Smooth muscle cell (in vitro differentiated cells): ENCODE measurements around the gene RHPN2. TPM values are rescaled to one million over a fixed set of nuclear protein-coding genes. Genes with fewer than 3 reads are reported as not detected.
"Not testable (repeated sequence)": the region's sequence is repeated elsewhere in the genome, so short reads cannot be mapped to it uniquely, and the experiment has no call there.

Experiments used
- DNase-seq: peaks from one replicate; lab custom pipeline; 2025; ENCODE audit not compliant: unreplicated experiment; lab: John Stamatoyannopoulos, UW
- H2AFZ ChIP-seq: fragments of 200-600 bp; sonication (generic); 2 replicates; pipeline ENCODE4 v1.6.0; 2016; ENCODE audit warnings: antibody characterized with exemption, low read depth, mild to moderate bottlenecking
- H3F3A ChIP-seq: fragments of 200-600 bp; sonication (generic); 2 replicates; pipeline ENCODE4 v1.6.0; 2017; ENCODE audit warnings: antibody characterized with exemption, low read depth
- H3K27ac ChIP-seq: fragments of 200-600 bp; sonication (generic); 2 replicates; pipeline ENCODE4 v1.5.1; 2016; ENCODE audit warnings: low read depth, mild to moderate bottlenecking
- H3K27me3 ChIP-seq: fragments of 200-600 bp; sonication (generic); 2 replicates; pipeline ENCODE4 v1.6.1; 2016; ENCODE audit warnings: low read depth, mild to moderate bottlenecking
- H3K36me3 ChIP-seq: fragments of 200-600 bp; sonication (generic); 2 replicates; pipeline ENCODE4 v1.5.1; 2016; ENCODE audit warnings: low read depth
- H3K4me1 ChIP-seq: fragments of 200-600 bp; sonication (generic); 2 replicates; pipeline ENCODE4 v1.5.1; 2016; ENCODE audit warnings: low read depth
- H3K4me2 ChIP-seq: fragments of 200-600 bp; sonication (generic); 2 replicates; pipeline ENCODE4 v1.6.0; 2016; ENCODE audit warnings: mild to moderate bottlenecking
- H3K4me3 ChIP-seq: fragments of 200-600 bp; sonication (generic); 2 replicates; pipeline ENCODE4 v1.5.1; 2016; ENCODE audit warnings: mild to moderate bottlenecking
- H3K79me2 ChIP-seq: fragments of 200-600 bp; sonication (generic); 2 replicates; pipeline ENCODE4 v1.6.0; 2016; ENCODE audit warnings: low read depth, mild to moderate bottlenecking
- H3K9ac ChIP-seq: fragments of 200-600 bp; sonication (generic); 2 replicates; pipeline ENCODE4 v1.6.0; 2016; ENCODE audit warnings: low read depth
- H3K9me3 ChIP-seq: fragments of 200-600 bp; sonication (generic); replicated peaks from 2 replicates; pipeline ENCODE4 v1.5.1; 2016; ENCODE audit warnings: low read depth
- H4K20me1 ChIP-seq: fragments of 200-600 bp; sonication (generic); 2 replicates; pipeline ENCODE4 v1.6.0; 2016; ENCODE audit warnings: low read depth
- whole genome bisulfite sequencing: methylation state at CpG from one replicate; pipeline ENCODE4 v1.1.7; 2016; ENCODE audit warnings: low lambda C conversion rate; 5-methylcytosine and 5-hydroxymethylcytosine counted together
- polyA plus RNA-seq: library from polyadenylated mRNA; unstranded; fragments of >200 nt; fragmentation: Nextera tagmentation; extraction: Ambion mirVana; gene quantifications from 2 replicates; pipeline ENCODE4 v1.2.1, GENCODE V29; 2016
- total RNA-seq: library from RNA; depleted of rRNA; stranded (reverse); fragments of >200 nt; gene quantifications from 2 replicates; pipeline ENCODE4 v1.2.3, GENCODE V29; 2014
- TF ChIP-seq, protein P1 (sequence below): fragments of 200-600 bp; sonication (generic); IDR thresholded peaks from 2 replicates; pipeline ENCODE4 v1.5.1; 2017; ENCODE audit warnings: borderline replicate concordance, mild to moderate bottlenecking, antibody characterized with exemption; ENCODE audit not compliant: insufficient read depth, poor library complexity, severe bottlenecking

The RHPN2 gene
- total and polyA plus RNA-seq, 2 experiments from 2014 or later: 1.2 to 4.9 TPM

DNA sequence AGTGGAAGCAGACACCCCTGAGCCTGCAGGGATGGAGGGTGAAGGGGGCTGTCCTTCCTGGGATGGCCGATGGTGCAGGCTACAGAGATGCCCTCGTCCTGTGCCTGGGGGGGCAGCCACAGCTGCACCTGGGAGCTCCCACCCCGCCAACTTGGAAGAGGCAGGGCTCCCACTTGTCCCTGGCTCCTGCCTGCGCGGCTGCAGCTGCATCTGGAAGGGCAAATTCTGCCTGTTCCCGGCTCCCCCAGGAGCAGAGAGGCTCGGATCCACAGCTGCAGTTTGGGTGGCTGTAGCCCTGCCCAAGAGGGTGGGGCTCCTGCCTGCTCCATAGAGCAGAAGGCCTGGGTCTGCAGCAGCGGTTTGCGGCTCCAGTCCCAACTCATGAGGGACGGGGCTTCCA, 95.1 kb downstream of the RHPN2 start:
- no peak for DNase-seq
- H3K4me1 ChIP-seq: peaks cover 8% of the 10 kb centered on the region
- H4K20me1 ChIP-seq: no peaks in the 10 kb centered on the region
- H3K4me3 ChIP-seq: no peak overlapping the region
- no peak overlapping the region for H3K9ac ChIP-seq
- TF ChIP-seq, protein P1, sequence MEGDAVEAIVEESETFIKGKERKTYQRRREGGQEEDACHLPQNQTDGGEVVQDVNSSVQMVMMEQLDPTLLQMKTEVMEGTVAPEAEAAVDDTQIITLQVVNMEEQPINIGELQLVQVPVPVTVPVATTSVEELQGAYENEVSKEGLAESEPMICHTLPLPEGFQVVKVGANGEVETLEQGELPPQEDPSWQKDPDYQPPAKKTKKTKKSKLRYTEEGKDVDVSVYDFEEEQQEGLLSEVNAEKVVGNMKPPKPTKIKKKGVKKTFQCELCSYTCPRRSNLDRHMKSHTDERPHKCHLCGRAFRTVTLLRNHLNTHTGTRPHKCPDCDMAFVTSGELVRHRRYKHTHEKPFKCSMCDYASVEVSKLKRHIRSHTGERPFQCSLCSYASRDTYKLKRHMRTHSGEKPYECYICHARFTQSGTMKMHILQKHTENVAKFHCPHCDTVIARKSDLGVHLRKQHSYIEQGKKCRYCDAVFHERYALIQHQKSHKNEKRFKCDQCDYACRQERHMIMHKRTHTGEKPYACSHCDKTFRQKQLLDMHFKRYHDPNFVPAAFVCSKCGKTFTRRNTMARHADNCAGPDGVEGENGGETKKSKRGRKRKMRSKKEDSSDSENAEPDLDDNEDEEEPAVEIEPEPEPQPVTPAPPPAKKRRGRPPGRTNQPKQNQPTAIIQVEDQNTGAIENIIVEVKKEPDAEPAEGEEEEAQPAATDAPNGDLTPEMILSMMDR: no peak
- no peaks in the 10 kb centered on the region for H3K9me3 ChIP-seq
- no peaks in the 10 kb centered on the region for H3F3A ChIP-seq
- 98% methylated on average over 10 of the region's 10 CpGs for WGBS
- no peak overlapping the region for H3K4me2 ChIP-seq
- H2AFZ ChIP-seq: no peak overlapping the region
- no peaks in the 10 kb centered on the region for H3K36me3 ChIP-seq
- H3K27me3 ChIP-seq: no peaks in the 10 kb centered on the region
- no peak overlapping the region for H3K27ac ChIP-seq
- peaks cover 28% of the 10 kb centered on the region for H3K79me2 ChIP-seq

DNA sequence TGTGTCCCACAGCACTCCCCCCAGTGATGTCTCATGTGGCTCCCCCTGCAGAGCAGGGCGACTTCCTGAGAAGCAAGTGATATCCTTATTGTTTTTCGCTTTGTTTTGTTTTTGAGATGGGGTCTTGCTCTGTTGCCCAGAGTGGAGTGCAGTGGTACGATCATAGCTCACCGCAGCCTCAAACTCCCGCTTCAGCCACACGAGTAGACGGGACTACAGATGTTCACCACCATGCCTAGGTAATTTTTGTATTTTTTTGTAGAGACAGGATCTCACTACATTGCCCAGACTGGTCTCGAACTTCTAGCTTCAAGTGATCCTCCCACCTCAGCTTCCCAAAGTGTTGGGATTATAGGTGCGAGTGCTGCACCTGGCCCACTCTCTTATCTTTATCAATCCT, 97.9 kb downstream of the RHPN2 start:
- Histone ChIP-seq H2AFZ (no peak overlapping the region), H3K9me3 (no peaks in the 10 kb centered on the region), H3K79me2 (peaks cover 28% of the 10 kb centered on the region), H3K9ac (no peak overlapping the region), H3F3A (no peaks in the 10 kb centered on the region), H3K27ac (no peak overlapping the region), H3K36me3 (no peaks in the 10 kb centered on the region), H3K27me3 (no peaks in the 10 kb centered on the region), H3K4me1 (peaks cover 8% of the 10 kb centered on the region), H3K4me3 (no peak overlapping the region), H4K20me1 (no peaks in the 10 kb centered on the region), H3K4me2 (no peak overlapping the region)
- TF ChIP-seq, protein P1: no peak
- DNase-seq: no peak
- WGBS: 96% methylated on average over 9 of the region's 9 CpGs

DNA sequence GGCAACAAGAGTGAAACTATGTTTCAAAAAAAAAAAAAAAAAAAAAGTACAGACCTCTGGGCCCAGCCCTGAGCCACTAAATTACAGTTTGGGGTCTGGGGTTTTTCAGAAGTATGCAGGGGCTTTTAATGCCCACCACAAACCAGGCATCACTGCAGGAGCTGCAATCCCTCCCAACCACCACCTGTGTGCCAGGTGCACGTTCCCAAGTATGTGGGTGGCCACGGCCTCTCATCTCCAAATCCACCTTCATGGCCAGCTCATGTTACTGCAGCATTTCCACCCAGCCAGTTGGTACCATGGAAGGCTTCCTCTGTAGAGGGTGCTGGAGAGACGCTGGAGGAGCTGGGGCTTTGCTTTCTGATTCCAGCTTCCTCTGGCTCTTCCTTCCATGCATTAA, 119.4 kb downstream of the RHPN2 start:
- no peak overlapping the region for H2AFZ ChIP-seq
- H3K4me2 ChIP-seq: no peak overlapping the region
- TF ChIP-seq, protein P1: no peak
- WGBS: 63% methylated on average over 3 of the region's 3 CpGs
- no peak overlapping the region for H3K9ac ChIP-seq
- no peaks in the 10 kb centered on the region for H4K20me1 ChIP-seq
- no peaks in the 10 kb centered on the region for H3F3A ChIP-seq
- peaks cover 8% of the 10 kb centered on the region for H3K36me3 ChIP-seq
- no peaks in the 10 kb centered on the region for H3K9me3 ChIP-seq
- no peak overlapping the region for H3K27ac ChIP-seq
- H3K4me1 ChIP-seq: no peaks in the 10 kb centered on the region
- H3K79me2 ChIP-seq: no peaks in the 10 kb centered on the region
- H3K27me3 ChIP-seq: no peaks in the 10 kb centered on the region
- no peak overlapping the region for H3K4me3 ChIP-seq
- no peak for DNase-seq

DNA sequence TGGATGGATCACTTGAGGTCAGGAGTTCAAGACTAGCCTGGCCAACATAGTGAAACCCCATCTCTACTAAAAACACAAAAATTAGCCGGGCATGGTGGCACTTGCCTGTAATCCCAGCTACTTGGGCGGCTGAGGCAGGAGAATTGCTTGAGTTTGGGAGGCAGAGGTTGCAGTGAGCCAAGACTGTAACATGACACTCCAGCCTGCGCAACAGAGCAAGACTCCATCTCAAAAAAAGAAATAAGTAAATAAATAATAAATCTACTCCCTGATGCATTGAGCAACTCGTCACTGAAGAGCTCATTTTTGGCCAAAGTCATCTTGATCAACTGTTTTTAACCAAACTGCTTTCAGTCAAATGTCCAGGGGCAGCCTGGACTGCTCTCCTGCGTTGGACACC, 123.4 kb downstream of the RHPN2 start:
- H3K27ac ChIP-seq, H3K9ac ChIP-seq, H3K9me3 ChIP-seq, H4K20me1 ChIP-seq, H2AFZ ChIP-seq, H3K36me3 ChIP-seq, H3K79me2 ChIP-seq, H3K4me3 ChIP-seq, H3K27me3 ChIP-seq, H3K4me2 ChIP-seq, DNase-seq, H3K4me1 ChIP-seq, H3F3A ChIP-seq: not testable (repeated sequence)
- 97% methylated on average over 5 of the region's 5 CpGs for WGBS
